PC-9 (cell line): ENCODE data around the gene PLA2G15.

Source experiments
- CTCF ChIP-seq: fragments of 200-600 bp; sonication (generic); conservative IDR thresholded peaks from 2 replicates; pipeline ENCODE4 v1.6.1; 2017; ENCODE audit warnings: mixed run types, antibody characterized with exemption, mild to moderate bottlenecking, moderate library complexity
- EZH2 ChIP-seq: fragments of 200-600 bp; sonication (generic); IDR thresholded peaks from 2 replicates; pipeline ENCODE4 v1.8.0; 2017; ENCODE audit warnings: antibody characterized with exemption, low read depth

GRCh38 chr16:68289621-68290329 is 44.6 kb downstream of the PLA2G15 start:
- no peak for TF ChIP-seq CTCF
- TF ChIP-seq EZH2 = no peak
